HL-60/S4 treated with phorbol 12-myristate 13-acetate at 8.2 ng/mL for 4 days and 3 days (cell line): ENCODE measurements around the gene ENPP6.

Experiments used
- in situ Hi-C: fragments of 300-500 bp; cut with MboI; formaldehyde crosslinking; loops from 2 replicates; pipeline ENCODE4 v1.15.0; 2022; ENCODE audit warnings: low sequenced_read_pairs

ENPP6 gene

DNA sequence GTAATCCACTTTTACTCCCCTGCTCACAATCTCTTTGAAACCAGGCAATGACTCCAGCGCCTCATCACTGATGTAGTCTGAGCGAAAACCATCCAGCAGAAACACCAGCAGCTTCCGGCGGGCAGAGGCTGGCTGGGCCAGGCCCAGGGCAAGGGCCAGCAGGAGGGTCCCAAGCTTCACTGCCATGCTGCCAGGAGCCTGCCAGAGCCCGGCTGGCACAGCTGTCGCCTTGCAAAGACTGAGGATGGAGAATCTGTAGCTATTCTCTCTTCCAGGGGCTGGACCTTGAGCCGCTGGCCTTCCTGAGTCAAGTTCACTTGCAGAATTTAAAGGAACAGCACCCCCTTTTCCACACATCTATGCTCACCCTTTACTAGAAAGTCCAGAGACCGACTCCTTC lies at the start of gene ENPP6:
ENPP6 (minus strand) TSS at position 240 of the 400 bp plus-strand sequence; CDS start at position 186, 54 bp downstream.
- in situ Hi-C loops, result no loop called here

DNA sequence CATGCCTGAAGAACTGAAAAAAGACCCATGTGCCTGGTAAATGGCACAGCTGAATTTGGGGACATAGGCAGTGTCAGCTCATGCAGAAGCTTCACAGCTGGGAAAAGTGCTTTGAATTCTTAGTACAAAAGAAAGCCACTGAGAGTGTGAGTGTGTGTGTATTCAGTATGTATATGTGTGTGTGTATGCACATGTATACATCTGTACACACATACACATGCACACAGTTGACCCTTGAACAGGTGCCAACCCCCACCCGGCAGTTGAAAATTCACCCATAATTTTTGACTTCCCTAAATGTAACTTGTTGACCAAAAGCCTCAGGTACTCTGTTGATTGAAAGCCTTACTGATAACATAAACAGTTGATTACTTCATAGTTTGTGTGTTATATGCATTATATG lies 49.5 kb upstream of the ENPP6 start:
- in situ Hi-C loops, result no loop called here

DNA sequence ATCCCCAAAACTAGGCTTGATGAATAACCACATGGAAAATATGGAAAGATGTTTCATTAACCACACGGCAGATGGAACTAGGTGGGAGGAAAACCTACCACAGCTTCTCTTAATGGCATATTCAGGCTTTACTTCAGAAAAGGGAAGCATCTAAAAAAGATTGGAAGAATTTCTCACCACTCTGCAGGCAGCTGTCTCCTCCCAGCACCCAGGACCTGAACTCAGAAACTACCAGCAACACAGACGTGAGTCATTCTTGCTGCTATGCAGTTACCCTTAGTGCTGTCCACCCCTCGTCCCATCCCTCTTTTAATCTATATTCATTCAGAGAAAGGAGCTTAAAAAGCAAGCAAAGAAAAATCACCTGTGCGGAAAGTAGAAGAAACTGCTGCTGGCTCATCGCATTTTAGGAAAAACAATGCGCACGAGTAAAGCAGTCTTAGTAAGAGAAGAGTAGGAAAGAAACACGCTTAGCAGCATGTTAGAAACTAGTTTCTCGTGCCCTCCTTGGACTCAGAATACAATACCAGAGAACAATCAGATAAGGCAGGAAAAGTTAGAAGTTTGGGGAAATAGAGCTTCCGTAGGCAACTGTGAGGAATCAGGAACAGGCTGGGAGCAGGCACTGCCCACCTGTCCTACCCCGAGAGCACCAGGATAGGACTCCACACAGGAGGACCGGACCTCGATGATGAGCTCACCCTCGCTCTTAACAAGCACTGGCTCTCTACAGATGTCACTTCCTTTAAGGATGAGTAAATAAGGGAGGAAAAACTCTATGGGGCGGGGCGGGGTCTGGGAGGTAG lies 48.1 kb upstream of the ENPP6 start:
- in situ Hi-C loops, result no loop called here

DNA sequence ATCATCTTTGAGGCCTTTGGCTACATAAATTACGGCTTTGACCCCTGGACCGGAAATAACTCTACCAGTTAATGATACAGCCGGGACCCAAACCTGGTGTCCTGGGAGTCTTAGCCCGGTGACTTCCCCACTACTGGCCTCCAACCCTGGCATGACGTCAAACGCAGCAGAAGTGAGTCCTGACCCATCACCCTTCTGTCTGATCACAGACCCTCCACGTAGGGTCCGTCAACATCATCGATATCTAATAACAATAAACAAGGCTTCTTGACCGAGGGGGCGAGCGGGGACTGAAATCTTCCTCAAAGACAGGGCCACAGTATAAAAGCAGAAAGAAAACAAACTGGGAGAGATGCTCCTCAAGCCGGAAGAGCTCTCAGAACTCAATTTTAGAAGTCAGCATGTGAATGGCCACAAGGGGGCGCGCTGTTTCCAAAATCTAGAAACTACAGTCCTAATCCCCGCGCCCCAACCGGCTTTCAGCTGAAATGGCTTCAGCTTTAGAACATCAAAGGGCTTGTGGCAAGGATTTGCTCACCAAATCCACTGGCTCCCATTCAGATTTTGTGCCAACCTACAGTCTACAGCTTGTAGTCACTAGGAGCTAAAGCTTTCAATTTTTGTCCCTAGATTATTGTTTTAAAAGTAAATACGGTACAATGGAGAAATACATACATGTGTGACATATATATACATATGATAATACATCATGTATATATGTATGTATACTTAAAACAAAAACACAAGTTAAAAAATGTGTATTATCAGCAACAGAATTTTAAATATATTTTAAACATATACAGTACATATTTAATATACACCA lies 46.4 kb upstream of the ENPP6 start:
- in situ Hi-C loops, result no loop called here

DNA sequence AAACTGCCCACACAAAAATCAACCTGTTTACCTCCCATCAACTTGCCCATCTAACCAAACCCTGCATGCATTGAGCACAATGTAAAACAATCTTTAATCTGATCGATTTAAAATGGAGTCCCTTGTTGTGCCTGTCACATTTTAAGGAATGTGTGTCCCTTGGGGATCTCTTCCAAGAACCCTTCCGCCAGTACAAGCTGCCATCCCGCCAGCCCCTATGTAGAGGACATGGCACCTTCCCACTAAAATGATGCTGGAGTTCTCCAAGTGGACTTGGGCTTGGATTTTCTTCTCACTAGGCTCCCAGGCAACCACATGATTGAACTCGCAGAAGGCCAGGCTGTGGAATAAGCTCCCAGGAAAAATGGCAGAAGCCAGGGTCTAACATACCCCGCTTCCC lies 45.8 kb upstream of the ENPP6 start:
- in situ Hi-C loops, result no loop called here

DNA sequence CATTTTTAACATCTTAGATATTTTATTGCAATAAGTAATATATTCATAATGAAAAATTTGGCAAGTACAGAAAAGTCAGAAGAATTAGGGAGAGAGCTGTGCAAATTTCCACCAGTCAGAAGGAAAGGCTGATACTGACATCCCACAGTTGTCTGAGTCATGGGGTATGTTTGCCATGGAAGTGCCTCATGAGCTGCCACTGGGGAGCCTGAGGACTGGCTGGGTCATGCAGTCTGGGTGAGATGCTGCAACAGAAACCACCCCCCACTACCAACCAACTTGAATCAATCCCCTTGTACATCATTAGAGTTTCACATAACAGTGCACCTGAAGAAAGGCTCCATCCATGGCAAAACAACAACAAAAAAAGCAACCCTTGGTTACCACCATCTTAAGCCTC lies 45.2 kb upstream of the ENPP6 start:
- in situ Hi-C loops, result no loop called here

DNA sequence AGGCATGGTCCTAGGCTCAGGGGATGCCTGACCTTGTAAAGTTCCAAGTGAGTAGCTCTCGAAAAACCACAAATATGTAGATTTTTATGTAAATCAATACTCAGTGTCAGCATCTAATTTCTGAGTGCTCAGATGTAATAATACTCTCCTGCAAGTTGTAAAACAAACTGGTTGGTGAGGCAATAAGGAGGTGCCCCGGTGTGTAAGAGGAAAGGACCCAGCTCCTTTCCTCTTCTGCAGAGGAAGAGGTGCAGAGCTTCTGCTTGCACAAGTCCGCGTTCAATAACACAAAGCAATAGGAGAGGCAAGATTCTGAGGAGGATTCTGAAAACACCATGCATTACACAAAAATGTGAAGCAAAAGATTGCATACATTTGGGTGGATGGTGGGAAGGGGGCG lies 43.6 kb upstream of the ENPP6 start:
- in situ Hi-C loops, result no loop called here

DNA sequence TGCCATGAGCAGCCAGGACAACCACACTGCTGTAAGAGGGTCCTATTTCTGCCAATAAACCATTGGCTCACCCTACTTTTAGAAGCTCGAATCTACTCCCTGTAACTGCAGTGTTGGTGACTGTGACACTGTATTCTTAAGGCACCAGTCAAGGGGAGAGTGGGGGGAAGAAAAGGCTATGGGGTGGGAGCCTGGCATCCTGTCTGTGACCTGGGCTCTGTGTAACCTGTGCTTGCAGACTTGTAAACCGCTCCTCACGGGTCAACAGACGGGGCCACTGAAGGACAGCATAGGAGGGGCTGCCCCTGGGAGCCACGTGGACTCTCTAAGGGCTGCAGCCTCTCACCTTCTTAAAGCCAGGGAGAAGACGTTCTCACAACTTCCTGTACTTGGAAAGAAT lies 42.2 kb upstream of the ENPP6 start:
- in situ Hi-C loops, result no loop called here

DNA sequence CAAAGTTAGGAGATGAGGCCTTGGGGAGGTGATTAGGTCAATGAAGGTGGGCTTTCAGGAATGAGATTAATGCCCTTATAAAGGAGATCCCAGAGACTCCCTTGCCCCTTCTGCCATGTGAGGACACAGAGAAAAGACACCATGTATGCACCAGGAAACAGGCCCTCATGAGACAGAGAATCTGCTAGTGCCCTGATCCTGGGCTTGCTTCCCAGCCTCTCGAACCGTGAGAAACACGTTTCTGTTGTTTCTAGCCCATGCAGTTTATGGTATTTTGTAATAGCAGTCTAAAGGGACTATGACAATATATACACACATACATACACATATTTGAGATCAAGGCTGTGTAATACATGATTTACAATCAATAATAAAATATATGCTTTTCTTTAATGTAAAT lies 41.4 kb upstream of the ENPP6 start:
- in situ Hi-C loops, result no loop called here

DNA sequence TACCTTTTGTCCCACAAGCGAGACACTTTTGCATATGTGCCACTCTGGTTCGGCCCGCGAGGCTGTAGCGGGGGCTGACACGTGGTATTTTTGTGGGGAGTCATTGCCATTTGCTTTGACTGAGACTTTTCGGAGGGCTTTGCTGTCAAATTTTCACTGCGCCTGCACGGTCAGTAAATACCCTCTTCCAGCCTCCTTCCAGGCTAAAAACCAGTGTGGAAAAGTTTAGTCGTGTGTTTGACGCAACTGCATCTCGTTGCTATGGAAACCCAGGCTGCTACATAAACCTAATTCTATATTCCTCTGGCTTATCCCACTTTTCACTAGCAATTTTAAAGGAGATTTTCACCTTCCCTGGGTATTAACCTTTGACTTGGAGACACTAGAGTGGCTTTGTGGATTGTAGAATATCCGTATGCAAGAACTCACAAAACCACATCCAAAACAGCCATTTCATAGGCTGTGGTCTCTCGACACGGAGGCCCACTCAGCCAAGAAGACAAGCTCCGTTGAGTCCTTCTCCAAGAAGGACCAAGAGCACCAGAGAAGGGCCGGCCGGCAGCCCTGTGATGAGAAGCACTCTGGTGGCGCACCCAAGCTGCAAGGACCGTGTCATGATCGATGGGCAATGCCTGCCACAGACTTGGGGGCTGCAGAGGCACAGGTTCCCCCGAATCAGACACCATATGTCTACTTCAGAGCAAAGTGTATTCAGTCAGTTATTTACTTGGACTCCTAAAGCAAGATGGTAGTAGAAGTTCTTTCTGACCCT lies 38.4 kb upstream of the ENPP6 start:
- in situ Hi-C loops, result no loop called here

DNA sequence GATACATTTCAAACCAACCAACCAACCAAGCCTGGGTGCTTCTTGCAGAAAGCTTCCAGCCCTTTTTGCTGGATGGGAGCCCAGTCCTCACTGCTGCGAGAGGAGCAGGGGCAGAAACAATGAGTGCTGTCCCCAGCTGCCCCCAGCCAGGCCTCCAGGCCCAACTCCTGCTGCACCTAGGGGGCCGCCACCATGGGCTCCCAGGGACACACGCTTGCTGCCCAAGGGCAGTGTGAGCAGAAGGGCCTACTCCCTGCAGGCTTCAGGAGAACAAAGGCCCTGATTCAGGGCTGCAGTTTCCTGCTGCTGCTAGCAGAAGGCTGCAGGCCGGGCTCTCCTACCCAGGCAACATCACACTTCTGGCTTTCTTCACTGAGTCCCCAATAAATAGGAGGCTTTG lies 37.7 kb upstream of the ENPP6 start:
- in situ Hi-C loops, result no loop called here

DNA sequence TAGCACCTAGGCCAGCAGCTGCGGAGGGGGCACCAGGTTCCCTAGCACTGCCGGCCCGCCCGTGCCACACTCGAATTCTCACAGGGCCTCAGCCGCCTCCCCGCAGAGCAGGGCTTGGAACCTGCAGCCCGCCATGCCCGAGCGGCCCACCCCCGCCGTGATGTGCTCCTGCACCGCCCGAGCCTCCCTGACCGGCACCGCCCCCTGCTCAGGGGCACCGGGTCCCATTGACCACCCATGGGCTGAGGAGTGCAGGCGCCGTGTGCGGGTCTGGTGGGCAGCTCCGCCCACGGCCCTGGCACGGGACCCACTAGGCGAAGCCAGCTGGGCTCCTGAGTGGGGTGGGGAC lies 35.4 kb upstream of the ENPP6 start:
- in situ Hi-C loops, result no loop called here

DNA sequence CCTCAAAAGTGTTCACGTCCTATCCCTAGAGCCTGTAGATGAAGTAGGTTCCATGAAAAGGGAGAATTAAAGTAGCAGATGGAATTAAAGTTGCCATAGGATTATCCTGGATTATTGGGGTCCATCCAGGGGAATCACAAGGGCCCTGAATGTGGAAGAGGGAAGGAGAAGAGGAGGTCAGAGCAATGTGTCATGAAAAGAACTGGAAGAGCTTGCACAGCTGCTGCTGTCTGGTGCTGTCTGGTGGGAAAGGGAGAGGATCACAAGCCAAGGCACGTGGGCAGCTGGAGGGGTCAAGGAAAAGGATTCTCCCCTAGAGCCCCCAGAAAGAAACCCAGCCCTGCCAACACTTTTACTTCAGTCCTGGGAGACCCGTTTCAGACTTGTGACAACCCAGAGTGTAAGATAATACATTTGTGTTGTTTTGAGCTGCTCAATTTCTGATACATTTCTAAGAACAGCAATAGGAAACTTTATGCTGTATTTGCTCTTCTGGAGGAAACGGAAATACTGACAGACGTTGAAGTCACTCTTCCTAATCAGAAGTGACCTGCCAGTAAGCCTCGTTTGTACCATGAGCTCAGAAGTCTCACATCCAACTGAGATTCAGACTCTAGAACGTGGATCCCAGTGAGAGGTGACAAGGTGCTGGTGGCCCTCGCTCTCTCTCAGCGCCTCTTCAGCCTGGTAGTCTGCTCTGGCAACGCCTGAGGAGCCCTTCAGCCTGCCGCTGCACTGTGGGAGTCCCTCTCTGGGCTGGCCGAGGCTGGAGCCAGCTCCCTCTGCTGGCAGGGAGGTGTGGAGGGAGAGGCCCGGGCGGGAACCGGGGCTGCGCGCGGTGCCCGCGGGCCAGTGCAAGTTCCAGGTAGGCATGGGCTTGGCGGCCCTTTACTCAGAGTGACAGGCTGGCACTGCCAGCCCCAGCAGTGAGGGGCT lies 34.7 kb upstream of the ENPP6 start:
- in situ Hi-C loops, result no loop called here

DNA sequence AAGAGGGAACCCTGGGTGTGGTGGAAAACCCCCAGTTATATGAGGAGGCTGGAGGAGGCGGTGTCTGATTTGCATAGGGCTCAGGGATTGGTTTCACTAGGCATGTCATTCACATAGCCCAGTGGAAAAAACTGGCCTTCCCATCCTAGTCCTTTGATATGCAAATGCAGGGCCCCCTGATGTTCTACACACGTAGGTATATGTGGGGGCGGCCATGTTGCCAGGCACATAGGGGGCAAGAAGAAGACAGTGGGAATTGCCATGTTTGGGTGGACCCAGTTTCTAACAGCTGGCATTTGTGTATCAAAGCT lies 34.0 kb upstream of the ENPP6 start:
- in situ Hi-C loops, result no loop called here

DNA sequence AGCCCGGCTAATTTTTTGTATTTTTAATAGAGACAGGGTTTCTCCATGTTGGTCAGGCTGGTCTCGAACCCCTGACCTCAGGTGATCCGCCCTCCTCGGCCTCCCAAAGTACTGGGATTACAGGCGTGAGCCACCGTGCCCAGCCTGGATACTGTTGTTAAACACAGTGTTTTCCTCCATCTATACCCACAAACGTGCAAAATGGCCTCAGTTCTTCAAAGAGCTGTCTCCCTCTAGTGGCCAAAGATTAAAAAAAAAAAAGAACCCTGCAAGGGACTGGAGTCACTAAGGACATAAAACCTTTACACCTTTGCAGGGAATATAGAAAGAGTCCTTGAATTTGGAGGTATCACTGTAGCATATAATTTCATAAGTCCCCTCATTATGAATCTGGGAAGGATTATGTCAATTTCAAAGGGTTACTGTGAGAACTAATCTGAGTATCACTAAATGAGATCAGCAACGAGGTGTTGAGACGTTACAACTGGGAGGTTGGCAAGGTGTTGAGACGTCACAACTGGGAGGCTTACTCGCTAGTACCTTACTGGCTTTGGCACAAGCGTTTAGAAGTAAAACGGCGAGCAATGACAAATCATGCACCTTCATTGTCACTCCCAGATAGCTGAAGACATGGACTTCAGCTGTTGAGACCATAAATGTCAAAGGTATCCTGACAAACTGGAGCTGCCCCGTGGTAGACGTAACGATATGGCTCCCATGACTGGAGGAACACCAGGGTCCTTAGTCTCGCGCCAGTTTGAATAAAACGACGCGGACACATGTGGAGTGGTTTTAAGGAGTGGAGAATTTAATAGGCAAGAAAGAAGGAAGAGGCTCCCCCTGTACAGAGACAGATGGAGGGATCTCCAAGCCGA lies 33.4 kb upstream of the ENPP6 start:
- in situ Hi-C loops, result no loop called here

DNA sequence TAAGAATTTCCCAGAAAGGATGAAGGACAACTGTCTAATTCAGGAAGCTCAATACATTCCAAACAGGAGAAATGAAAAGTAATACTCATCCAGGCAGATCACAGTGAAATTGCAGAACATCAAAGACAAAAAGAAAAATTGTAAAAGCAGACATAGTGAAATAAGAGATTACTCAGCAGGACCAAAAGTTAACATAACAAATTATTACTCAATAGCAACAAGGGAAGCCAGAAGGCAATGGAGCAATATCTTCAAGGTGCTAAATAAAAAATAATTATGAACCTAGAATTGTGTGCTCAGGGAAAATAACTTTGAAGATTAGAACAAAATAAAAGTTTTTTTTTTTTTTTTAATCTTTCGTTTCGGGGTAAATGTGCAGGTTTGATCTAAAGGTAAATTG lies 30.5 kb upstream of the ENPP6 start:
- in situ Hi-C loops, result no loop called here

DNA sequence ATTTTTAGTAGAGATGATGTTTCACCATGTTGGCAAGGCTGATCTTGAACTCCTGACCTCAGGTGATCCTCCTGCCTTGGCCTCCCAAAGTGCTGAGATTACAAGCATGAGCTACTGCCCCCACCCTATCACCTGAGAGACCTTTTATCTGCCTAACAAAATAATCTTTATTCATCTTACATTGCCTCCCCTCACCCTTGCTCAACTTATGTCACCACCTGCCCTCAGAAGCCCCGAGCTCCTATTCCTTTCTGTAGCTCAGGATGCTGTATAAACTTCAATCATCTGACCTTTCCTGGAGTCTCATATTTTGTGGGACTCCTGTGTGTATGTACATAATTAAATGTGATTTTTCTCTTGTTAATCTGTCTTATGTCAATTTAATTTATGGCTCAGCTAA lies 29.7 kb upstream of the ENPP6 start:
- in situ Hi-C loops, result no loop called here

DNA sequence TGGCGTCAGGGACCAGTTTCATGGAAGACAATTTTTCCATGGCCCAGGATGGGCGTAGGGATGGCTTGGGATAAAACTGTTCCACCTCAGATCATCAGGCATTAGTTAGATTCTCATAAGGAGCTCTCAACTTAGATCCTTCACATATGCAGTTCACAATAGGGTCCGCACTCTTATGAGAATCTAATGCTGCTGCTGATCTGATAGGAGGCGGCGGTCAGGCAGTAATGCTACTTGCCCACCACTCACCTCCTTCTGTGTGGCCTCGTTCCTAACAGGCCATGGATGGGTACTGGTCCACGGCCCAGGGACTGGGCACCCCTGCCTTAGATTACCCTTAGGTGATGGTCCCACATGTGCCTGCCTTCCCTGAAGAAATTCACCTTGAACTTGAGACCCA lies 28.8 kb upstream of the ENPP6 start:
- in situ Hi-C loops, result no loop called here

DNA sequence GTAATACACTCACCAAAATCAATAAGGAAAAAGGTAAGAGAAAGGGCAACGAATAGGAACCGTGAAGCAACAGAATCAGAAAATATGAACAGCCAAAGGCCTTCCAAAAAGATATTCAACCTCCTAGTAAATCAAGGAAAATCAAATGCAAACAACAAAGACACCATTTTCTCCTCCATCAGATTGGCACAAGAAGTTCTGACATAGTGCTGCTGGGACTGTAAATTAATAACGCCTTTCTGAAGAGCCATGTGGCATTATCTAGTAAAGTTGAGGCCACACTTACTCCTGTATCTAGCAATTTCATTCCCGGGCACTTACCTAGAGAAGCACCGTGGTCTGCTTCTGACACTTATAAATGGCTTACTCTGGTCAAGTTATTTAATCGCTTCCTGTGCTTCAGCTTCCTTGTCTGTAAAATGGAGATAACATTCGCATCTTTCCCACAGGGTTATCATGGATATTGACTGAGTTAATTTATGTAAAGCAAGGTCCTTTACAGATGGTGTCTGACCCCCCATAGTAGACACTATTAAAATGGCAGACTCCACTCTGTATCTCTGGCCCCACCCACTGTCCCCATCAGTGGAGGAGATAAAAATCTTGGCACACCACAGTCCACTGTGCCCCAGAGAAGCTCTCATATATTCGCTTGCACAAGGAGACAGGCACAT lies 20.5 kb upstream of the ENPP6 start:
- in situ Hi-C loops, result no loop called here
